ENCODE measurements around the gene TSKU. TPM values are rescaled to one million over a fixed set of nuclear protein-coding genes. Genes with fewer than 3 reads are reported as not detected.

TSKU gene
- total and polyA plus RNA-seq, 9 of the 15 experiments (the other 6 are each of a cell fraction or from before 2014, with no cell fraction given): 0.60 to 11.9 (median 8.4) TPM

DNA sequence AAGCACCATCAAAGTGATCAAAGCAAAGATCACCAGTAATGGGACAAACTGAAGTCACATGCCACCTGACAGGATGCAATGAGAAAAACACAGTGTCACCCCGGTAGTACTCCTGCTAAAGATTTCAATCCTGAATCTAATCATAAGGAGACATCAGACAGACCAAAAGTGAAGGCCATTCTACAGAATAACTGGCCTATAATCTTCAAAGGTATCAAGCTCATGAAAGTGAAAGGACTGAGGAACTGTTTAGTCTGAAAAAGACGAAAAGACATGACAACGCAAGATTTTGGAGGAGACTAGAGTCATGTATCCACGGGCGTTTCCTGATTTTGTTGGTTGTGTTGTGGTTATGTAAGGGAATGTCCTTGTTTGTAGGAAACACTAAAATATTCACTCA lies 42.4 kb upstream of the TSKU start (continued):
- peak; percentile 30; the same call in 1 of the 2 replicates for TF ChIP-seq SPI1 (IDR thresholded peaks at IDR 0.05; ENCODE audit: borderline replicate concordance, low read depth, low read length)
- no peak for TF ChIP-seq SMAD1 (IDR thresholded peaks at IDR 0.05; ENCODE audit: low read depth, low read length, partially characterized antibody)
- peak; percentile 34; the same call in 1 of the 2 replicates for TF ChIP-seq SMARCA4 (IDR thresholded peaks at IDR 0.05)
- TF ChIP-seq, protein P1, sequence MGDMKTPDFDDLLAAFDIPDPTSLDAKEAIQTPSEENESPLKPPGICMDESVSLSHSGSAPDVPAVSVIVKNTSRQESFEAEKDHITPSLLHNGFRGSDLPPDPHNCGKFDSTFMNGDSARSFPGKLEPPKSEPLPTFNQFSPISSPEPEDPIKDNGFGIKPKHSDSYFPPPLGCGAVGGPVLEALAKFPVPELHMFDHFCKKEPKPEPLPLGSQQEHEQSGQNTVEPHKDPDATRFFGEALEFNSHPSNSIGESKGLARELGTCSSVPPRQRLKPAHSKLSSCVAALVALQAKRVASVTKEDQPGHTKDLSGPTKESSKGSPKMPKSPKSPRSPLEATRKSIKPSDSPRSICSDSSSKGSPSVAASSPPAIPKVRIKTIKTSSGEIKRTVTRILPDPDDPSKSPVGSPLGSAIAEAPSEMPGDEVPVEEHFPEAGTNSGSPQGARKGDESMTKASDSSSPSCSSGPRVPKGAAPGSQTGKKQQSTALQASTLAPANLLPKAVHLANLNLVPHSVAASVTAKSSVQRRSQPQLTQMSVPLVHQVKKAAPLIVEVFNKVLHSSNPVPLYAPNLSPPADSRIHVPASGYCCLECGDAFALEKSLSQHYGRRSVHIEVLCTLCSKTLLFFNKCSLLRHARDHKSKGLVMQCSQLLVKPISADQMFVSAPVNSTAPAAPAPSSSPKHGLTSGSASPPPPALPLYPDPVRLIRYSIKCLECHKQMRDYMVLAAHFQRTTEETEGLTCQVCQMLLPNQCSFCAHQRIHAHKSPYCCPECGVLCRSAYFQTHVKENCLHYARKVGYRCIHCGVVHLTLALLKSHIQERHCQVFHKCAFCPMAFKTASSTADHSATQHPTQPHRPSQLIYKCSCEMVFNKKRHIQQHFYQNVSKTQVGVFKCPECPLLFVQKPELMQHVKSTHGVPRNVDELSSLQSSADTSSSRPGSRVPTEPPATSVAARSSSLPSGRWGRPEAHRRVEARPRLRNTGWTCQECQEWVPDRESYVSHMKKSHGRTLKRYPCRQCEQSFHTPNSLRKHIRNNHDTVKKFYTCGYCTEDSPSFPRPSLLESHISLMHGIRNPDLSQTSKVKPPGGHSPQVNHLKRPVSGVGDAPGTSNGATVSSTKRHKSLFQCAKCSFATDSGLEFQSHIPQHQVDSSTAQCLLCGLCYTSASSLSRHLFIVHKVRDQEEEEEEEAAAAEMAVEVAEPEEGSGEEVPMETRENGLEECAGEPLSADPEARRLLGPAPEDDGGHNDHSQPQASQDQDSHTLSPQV (IDR thresholded peaks at IDR 0.05): peak; percentile 71
- TF ChIP-seq FOSL1 (tag; conservative IDR thresholded peaks at IDR 0.05): 0 out of 2 replicates have a peak, but pooled peaks have one; percentile 19
- TF ChIP-seq ETV1 (tag; conservative IDR thresholded peaks at IDR 0.05; ENCODE audit: low read depth): peak; percentile 61; the same call in 1 of the 2 replicates
- TF ChIP-seq NR2C1 (IDR thresholded peaks at IDR 0.05): no peak
- TF ChIP-seq NR2C1 (tag; IDR thresholded peaks at IDR 0.05): peak; percentile 42; the same call in 1 of the 2 replicates
- TF ChIP-seq ZNF311 (CRISPR knock-in tag; IDR thresholded peaks at IDR 0.05): no peak
- no peak for TF ChIP-seq RBM39 (optimal IDR thresholded peaks at IDR 0.05; ENCODE audit: low read depth, low read length)
- peak; percentile 45; the same call in 1 of the 2 replicates for TF ChIP-seq NCOR1 (IDR thresholded peaks at IDR 0.05)
- TF ChIP-seq HDAC3 (IDR thresholded peaks at IDR 0.05; ENCODE audit: borderline replicate concordance, partially characterized antibody): peak; percentile 19
- TF ChIP-seq ZNF778 (CRISPR knock-in tag; IDR thresholded peaks at IDR 0.05): no peak
- TF ChIP-seq ADNP (tag; IDR thresholded peaks at IDR 0.05): no peak
- peak; percentile 71; the same call in 1 of the 2 replicates for TF ChIP-seq LEF1 (IDR thresholded peaks at IDR 0.05)
- no peak for TF ChIP-seq RAD51 (IDR thresholded peaks at IDR 0.05; ENCODE audit: borderline replicate concordance, low read depth)
- TF ChIP-seq GTF2E2 (tag; IDR thresholded peaks at IDR 0.05): no peak
- TF ChIP-seq ARID3A (IDR thresholded peaks at IDR 0.05; ENCODE audit: borderline replicate concordance, low read depth, low read length): no peak
- peak; percentile 58; the same call in 1 of the 2 replicates for TF ChIP-seq MAFK (IDR thresholded peaks at IDR 0.05; ENCODE audit: low read length)
- no peak for TF ChIP-seq MLX (CRISPR knock-in tag; conservative IDR thresholded peaks at IDR 0.05)
- 0 out of 2 replicates have a peak, but pooled peaks have one; percentile 26 for TF ChIP-seq ARID1B (IDR thresholded peaks at IDR 0.05)
- TF ChIP-seq, protein P2, sequence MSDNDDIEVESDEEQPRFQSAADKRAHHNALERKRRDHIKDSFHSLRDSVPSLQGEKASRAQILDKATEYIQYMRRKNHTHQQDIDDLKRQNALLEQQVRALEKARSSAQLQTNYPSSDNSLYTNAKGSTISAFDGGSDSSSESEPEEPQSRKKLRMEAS (CRISPR knock-in tag; IDR thresholded peaks at IDR 0.05): no peak
- TF ChIP-seq MAFG (tag; conservative IDR thresholded peaks at IDR 0.05): peak; percentile 85

All from K562 (cell line).